HFFc6 (cell line): Measurements from ENCODE around the gene PCSK9. TPM values are rescaled to one million over a fixed set of nuclear protein-coding genes. Genes with fewer than 3 reads are reported as not detected.

Source experiments
- DNase-seq: peaks from one replicate; pipeline ENCODE4 v3.0.0-alpha.2; 2018
- H3K27ac Mint-ChIP-seq: 2 replicates; pipeline ENCODE4 v1.8.0; 2020; ENCODE audit warnings: mild to moderate bottlenecking, mixed read lengths
- H3K27me3 Mint-ChIP-seq: 2 replicates; pipeline ENCODE4 v1.8.0; 2021; ENCODE audit warnings: mild to moderate bottlenecking, moderate library complexity, mixed read lengths; ENCODE audit not compliant: insufficient read depth
- H3K36me3 Mint-ChIP-seq: 2 replicates; pipeline ENCODE4 v1.8.0; 2021; ENCODE audit warnings: low read depth, mixed read lengths
- H3K4me1 Mint-ChIP-seq: 2 replicates; pipeline ENCODE4 v1.8.0; 2020; ENCODE audit warnings: low read depth, mixed read lengths
- H3K4me3 Mint-ChIP-seq: 2 replicates; pipeline ENCODE4 v1.8.0; 2020; ENCODE audit warnings: mild to moderate bottlenecking, moderate library complexity, mixed read lengths
- H3K9me3 Mint-ChIP-seq: 2 replicates; pipeline ENCODE4 v1.8.0; 2020; ENCODE audit warnings: mild to moderate bottlenecking, mixed read lengths
- CTCF ChIP-seq: fragments of 200-600 bp; sonication (generic); IDR thresholded peaks from 2 replicates; pipeline ENCODE4 v1.5.0; 2021; ENCODE audit warnings: antibody characterized with exemption, mild to moderate bottlenecking
- total RNA-seq, 6 experiments: library from RNA; stranded (reverse); fragmentation: NEBNext Ultra II Directional; extraction: Animal tissue kit (Norgen Biotek cat#: 25700); gene quantifications; 2 replicates in 1 of 6; 3 replicates in 5 of 6; pipeline ENCODE4 v1.2.3, GENCODE V29; 2021

Gene PCSK9
- total RNA-seq, 6 experiments from 2014 or later, result 0.05 TPM; not detected in 4

- Mint-ChIP-seq H3K27me3 (peaks cover 2% of the 10 kb centered on the region; the same call in 1 of the 2 replicates), H3K9me3 (no peaks in the 10 kb centered on the region), H3K36me3 (peaks cover 46% of the 10 kb centered on the region), H3K27ac (no peak overlapping the region), H3K4me3 (no peak overlapping the region), H3K4me1 (peaks cover 22% of the 10 kb centered on the region)
- no peak for DNase-seq
- no peak for TF ChIP-seq CTCF
These were observed 27.9 kb downstream of the PCSK9 start for GRCh38 chr1:55067022-55067778.

- Mint-ChIP-seq H3K36me3 (peaks cover 50% of the 10 kb centered on the region), H3K4me3 (no peak overlapping the region), H3K9me3 (no peaks in the 10 kb centered on the region), H3K4me1 (peaks cover 22% of the 10 kb centered on the region), H3K27me3 (peaks cover 2% of the 10 kb centered on the region; the same call in 1 of the 2 replicates), H3K27ac (no peak overlapping the region)
- no peak for TF ChIP-seq CTCF
- DNase-seq, result no peak
These were observed 28.6 kb downstream of the PCSK9 start for GRCh38 chr1:55067914-55068313.

DNA sequence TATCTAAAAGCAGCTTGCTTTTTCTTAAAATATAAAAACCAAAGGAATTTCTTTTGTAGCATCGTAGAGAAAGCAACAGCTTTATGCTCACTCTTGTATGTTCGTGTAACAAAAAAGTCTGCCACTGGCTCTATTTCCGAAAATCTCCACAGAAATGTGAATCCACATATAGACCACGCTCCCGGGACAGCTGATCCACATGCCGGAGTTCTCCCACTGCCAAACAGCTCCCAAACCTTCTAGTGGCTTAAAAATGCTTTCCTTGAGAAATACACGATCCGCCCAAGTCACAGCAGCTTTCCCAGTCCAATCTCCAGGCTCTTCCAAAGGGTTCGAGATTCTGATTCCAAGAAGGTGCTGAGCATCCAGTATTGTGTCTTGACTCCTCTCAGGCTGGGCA lies 29.3 kb downstream of the PCSK9 start:
- peaks cover 2% of the 10 kb centered on the region; the same call in 1 of the 2 replicates for H3K27me3 Mint-ChIP-seq

DNA sequence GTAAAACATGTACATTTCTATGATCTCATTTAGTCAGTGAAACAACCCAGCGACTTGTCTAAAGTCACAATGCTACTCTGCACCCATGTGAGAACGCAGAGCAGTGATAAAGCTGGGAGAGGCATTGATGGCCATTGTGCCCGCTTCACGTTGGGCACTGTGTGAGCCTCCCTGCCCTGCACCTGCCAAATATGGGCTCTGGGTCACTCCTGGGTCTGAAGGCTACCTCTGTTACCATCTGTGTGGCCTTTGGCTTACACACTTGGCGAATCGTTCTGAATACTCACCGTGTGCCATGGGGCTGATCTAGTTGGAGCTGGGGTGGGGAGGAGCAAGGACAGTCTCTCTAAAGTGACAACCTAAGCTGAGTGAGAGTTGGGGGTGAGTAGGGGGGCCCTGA lies 29.9 kb downstream of the PCSK9 start:
- no peaks in the 10 kb centered on the region for H3K9me3 Mint-ChIP-seq
- no peak for TF ChIP-seq CTCF
- H3K27me3 Mint-ChIP-seq, result no peaks in the 10 kb centered on the region; the same call in 1 of the 2 replicates
- H3K4me1 Mint-ChIP-seq, result peaks cover 17% of the 10 kb centered on the region
- no peak overlapping the region for H3K27ac Mint-ChIP-seq
- H3K4me3 Mint-ChIP-seq, result no peak overlapping the region
- H3K36me3 Mint-ChIP-seq, result peaks cover 51% of the 10 kb centered on the region
- DNase-seq, result no peak

More for the DNA sequence above, 29.3 kb downstream of the PCSK9 start:
- peaks cover 22% of the 10 kb centered on the region for H3K4me1 Mint-ChIP-seq
- no peaks in the 10 kb centered on the region for H3K9me3 Mint-ChIP-seq
- no peak for TF ChIP-seq CTCF
- H3K27ac Mint-ChIP-seq, result no peak overlapping the region
- no peak for DNase-seq
- no peak overlapping the region for H3K4me3 Mint-ChIP-seq
- H3K36me3 Mint-ChIP-seq, result peaks cover 51% of the 10 kb centered on the region

GRCh38 chr1:55070293-55071164 lies 31.2 kb downstream of the PCSK9 start:
- Mint-ChIP-seq H3K27me3 (no peaks in the 10 kb centered on the region; the same call in 1 of the 2 replicates), H3K9me3 (no peaks in the 10 kb centered on the region), H3K4me1 (peaks cover 4% of the 10 kb centered on the region; the same call in 1 of the 2 replicates), H3K4me3 (no peak overlapping the region), H3K36me3 (peaks cover 58% of the 10 kb centered on the region), H3K27ac (no peak overlapping the region)
- TF ChIP-seq CTCF, result no peak
- DNase-seq, result no peak
